ENCODE results near the gene S100A8. TPM values are rescaled to one million over a fixed set of nuclear protein-coding genes. Genes with fewer than 3 reads are reported as not detected.

The S100A8 gene
- total RNA-seq, 3 donors from 2014 or later (not counting 1 experiment from before 2014, with no cell fraction given) = 1.8 to 220 (median 75.8) TPM

DNA sequence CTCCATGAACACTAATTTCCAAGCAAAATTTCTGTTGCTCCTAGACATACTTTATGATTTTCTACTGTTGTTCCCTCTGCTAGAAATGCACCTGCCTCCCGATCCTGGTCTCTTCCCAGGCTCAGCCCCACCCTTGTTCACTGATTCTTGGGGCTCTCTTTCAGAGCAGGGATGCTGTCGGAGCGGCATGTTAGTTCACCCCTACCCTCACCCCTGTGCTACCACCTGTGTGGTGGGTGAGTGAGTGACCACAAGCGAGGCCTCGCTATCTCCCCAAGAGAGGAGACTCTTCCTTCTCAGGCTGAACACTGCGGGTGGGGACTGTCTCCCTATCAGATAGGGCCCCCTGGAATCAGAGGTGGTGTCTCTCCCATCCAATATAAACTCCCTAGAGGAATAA, 4.9 kb upstream of the S100A8 start:
- Mint-ChIP-seq H3K4me3 (no peak overlapping the region), H3K27ac (no peak overlapping the region), H3K36me3 (no peaks in the 10 kb centered on the region), H3K9me3 (no peaks in the 10 kb centered on the region), H3K4me1 (no peaks in the 10 kb centered on the region), H3K27me3 (ENCODE audit: low read depth in 2 of 2) (peaks cover 15 to 16% of the 10 kb centered on the region in 2 donors)
- ATAC-seq (no peak), DNase-seq (no peak)
- Histone ChIP-seq H3K4me3 (ENCODE audit: low read length) (no peak overlapping the region), H3K27me3 (ENCODE audit: control insufficient read depth, insufficient read depth, low read length) (no peaks in the 10 kb centered on the region), H3K4me1 (ENCODE audit: control insufficient read depth, insufficient read depth, low read length) (no peaks in the 10 kb centered on the region), H3K36me3 (ENCODE audit: control insufficient read depth, insufficient read depth, low read length) (no peaks in the 10 kb centered on the region), H3K9me3 (ENCODE audit: control insufficient read depth, insufficient read depth, low read length) (no peaks in the 10 kb centered on the region), H3K27ac (ENCODE audit: low read length) (no peak overlapping the region)
- TF ChIP-seq, protein P1, sequence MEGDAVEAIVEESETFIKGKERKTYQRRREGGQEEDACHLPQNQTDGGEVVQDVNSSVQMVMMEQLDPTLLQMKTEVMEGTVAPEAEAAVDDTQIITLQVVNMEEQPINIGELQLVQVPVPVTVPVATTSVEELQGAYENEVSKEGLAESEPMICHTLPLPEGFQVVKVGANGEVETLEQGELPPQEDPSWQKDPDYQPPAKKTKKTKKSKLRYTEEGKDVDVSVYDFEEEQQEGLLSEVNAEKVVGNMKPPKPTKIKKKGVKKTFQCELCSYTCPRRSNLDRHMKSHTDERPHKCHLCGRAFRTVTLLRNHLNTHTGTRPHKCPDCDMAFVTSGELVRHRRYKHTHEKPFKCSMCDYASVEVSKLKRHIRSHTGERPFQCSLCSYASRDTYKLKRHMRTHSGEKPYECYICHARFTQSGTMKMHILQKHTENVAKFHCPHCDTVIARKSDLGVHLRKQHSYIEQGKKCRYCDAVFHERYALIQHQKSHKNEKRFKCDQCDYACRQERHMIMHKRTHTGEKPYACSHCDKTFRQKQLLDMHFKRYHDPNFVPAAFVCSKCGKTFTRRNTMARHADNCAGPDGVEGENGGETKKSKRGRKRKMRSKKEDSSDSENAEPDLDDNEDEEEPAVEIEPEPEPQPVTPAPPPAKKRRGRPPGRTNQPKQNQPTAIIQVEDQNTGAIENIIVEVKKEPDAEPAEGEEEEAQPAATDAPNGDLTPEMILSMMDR (IDR thresholded peaks at IDR 0.05) = no peak
- WGBS (ENCODE audit: insufficient coverage) = 82% methylated on average over 4 of the region's 6 CpGs
- intact Hi-C loops (cut with micrococcal nuclease) = no loop called here

DNA sequence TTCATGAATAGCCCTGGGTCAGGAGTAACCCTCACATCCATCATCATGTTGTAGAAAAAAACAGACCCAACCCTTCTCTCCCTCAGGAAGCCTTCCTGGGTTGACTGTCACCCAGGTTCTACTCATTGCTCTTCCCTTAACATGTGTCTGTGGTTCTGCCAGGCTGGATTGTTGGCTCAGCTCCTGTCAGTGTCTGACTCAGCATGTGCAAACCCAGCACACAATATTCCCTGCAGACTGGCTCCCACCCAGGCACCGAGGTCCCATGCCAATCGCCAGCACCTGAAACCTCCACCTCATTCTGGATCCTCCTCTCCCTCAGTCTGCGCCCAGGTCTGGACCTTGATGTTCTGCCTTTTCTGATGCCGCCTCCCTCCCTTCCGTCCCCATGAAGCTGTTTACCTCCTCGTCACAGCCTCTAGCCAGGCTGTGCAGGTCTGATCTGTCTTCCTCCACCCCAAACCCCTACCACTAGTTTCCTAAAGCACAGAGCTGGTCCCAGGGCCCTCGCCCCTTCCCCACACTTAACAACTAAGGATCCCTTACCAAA, 4.3 kb upstream of the S100A8 start:
- no peaks in the 10 kb centered on the region for H3K4me1 ChIP-seq (ENCODE audit: control insufficient read depth, insufficient read depth, low read length)
- Mint-ChIP-seq H3K36me3 (no peaks in the 10 kb centered on the region), H3K27ac (no peak overlapping the region), H3K27me3 (ENCODE audit: low read depth in 2 of 2) (peaks cover 16% of the 10 kb centered on the region in 2 donors), H3K4me3 (no peak overlapping the region), H3K9me3 (no peaks in the 10 kb centered on the region), H3K4me1 (no peaks in the 10 kb centered on the region)
- 84% methylated on average over 7 of the region's 7 CpGs for WGBS (ENCODE audit: insufficient coverage)
- H3K9me3 ChIP-seq (ENCODE audit: control insufficient read depth, insufficient read depth, low read length) = no peaks in the 10 kb centered on the region
- H3K27ac ChIP-seq (ENCODE audit: low read length) = no peak overlapping the region
- TF ChIP-seq, protein P1 (IDR thresholded peaks at IDR 0.05) = no peak
- H3K27me3 ChIP-seq (ENCODE audit: control insufficient read depth, insufficient read depth, low read length) = no peaks in the 10 kb centered on the region
- DNase-seq (no peak), ATAC-seq (no peak)
- intact Hi-C loops (cut with micrococcal nuclease) = no loop called here
- no peak overlapping the region for H3K4me3 ChIP-seq (ENCODE audit: low read length)
- H3K36me3 ChIP-seq (ENCODE audit: control insufficient read depth, insufficient read depth, low read length) = no peaks in the 10 kb centered on the region

DNA sequence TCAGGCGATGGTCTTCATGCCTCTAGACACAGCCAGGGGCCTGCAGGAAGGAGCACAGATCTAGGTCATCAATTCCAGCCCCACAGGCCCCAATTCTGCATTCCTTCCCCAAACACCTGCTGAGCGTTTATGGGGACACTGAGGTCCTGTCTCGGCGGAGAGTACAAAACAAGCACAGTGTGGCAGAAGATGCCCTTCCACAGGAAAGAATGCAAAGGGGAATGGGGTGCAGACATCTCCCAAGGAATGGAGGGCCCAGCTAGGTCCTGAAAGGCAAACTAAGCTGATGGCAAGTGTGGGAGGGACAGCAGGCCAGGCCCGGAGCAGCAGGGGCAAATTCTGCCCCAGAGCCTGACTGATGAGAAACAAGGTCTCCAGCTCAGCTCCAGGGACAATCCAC, 3.5 kb upstream of the S100A8 start:
- Mint-ChIP-seq H3K4me3 (no peak overlapping the region), H3K9me3 (no peaks in the 10 kb centered on the region), H3K27me3 (ENCODE audit: low read depth in 2 of 2) (peaks cover 16% of the 10 kb centered on the region in 2 donors), H3K36me3 (no peaks in the 10 kb centered on the region), H3K27ac (no peak overlapping the region), H3K4me1 (no peaks in the 10 kb centered on the region)
- H3K4me3 ChIP-seq (ENCODE audit: low read length) = no peak overlapping the region
- intact Hi-C loops (cut with micrococcal nuclease) = no loop called here
- H3K27ac ChIP-seq (ENCODE audit: low read length) = no peak overlapping the region
- WGBS (ENCODE audit: insufficient coverage) = 88% methylated on average over 5 of the region's 5 CpGs
- no peaks in the 10 kb centered on the region for H3K36me3 ChIP-seq (ENCODE audit: control insufficient read depth, insufficient read depth, low read length)
- H3K4me1 ChIP-seq (ENCODE audit: control insufficient read depth, insufficient read depth, low read length) = no peaks in the 10 kb centered on the region
- no peaks in the 10 kb centered on the region for H3K27me3 ChIP-seq (ENCODE audit: control insufficient read depth, insufficient read depth, low read length)
- DNase-seq = no peak
- no peak for ATAC-seq
- TF ChIP-seq, protein P1 (IDR thresholded peaks at IDR 0.05) = no peak
- H3K9me3 ChIP-seq (ENCODE audit: control insufficient read depth, insufficient read depth, low read length) = no peaks in the 10 kb centered on the region

DNA sequence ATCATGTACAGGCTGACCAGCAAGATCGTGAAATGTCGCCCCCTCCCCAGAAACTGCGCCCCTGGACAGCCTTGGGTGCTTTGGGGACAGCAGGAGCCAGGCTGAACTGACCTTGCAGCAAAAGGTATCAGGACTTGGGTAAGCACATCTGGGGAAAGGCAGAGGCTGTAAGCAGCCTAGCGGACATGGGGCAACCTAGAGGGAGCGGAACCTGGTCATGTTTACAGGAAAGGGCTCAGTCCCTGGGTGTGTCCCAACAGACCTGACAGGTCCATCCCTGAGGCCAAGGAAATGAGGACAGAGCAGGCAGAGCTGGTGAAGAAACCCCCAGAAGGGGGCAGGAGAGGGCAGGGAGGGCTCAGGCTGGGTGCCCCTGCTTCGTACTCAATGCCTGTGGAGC, 3.1 kb upstream of the S100A8 start:
- no peak overlapping the region for H3K27ac ChIP-seq (ENCODE audit: low read length)
- no peak overlapping the region for H3K4me3 Mint-ChIP-seq
- no peak for DNase-seq

More for the DNA sequence above, 3.1 kb upstream of the S100A8 start:
- ATAC-seq = peak in 1 of 3 donors; percentile 43
- TF ChIP-seq, protein P1 (IDR thresholded peaks at IDR 0.05) = no peak
- no peak overlapping the region for H3K4me3 ChIP-seq (ENCODE audit: low read length)
- Mint-ChIP-seq H3K27me3 (ENCODE audit: low read depth in 2 of 2) (peaks cover 14 to 16% of the 10 kb centered on the region in 2 donors), H3K9me3 (no peaks in the 10 kb centered on the region), H3K27ac (no peak overlapping the region), H3K36me3 (no peaks in the 10 kb centered on the region), H3K4me1 (no peaks in the 10 kb centered on the region)
- H3K36me3 ChIP-seq (ENCODE audit: control insufficient read depth, insufficient read depth, low read length) = no peaks in the 10 kb centered on the region
- no peaks in the 10 kb centered on the region for H3K27me3 ChIP-seq (ENCODE audit: control insufficient read depth, insufficient read depth, low read length)
- intact Hi-C loops (cut with micrococcal nuclease) = no loop called here
- no peaks in the 10 kb centered on the region for H3K4me1 ChIP-seq (ENCODE audit: control insufficient read depth, insufficient read depth, low read length)
- no peaks in the 10 kb centered on the region for H3K9me3 ChIP-seq (ENCODE audit: control insufficient read depth, insufficient read depth, low read length)
- WGBS (ENCODE audit: insufficient coverage) = 89% methylated on average over 6 of the region's 6 CpGs
